Effector CD4-positive, alpha-beta T cell (primary cell): ENCODE measurements around the gene KIAA1614. TPM values are rescaled to one million over a fixed set of nuclear protein-coding genes. Genes with fewer than 3 reads are reported as not detected.

ENCODE experiments used
- DNase-seq: peaks from one replicate; pipeline ENCODE4 v3.0.0-alpha.2; 2020
- total RNA-seq: gene quantifications from one replicate; lab custom pipeline; 2026; lab: John Stamatoyannopoulos, UW

Gene KIAA1614, protein sequence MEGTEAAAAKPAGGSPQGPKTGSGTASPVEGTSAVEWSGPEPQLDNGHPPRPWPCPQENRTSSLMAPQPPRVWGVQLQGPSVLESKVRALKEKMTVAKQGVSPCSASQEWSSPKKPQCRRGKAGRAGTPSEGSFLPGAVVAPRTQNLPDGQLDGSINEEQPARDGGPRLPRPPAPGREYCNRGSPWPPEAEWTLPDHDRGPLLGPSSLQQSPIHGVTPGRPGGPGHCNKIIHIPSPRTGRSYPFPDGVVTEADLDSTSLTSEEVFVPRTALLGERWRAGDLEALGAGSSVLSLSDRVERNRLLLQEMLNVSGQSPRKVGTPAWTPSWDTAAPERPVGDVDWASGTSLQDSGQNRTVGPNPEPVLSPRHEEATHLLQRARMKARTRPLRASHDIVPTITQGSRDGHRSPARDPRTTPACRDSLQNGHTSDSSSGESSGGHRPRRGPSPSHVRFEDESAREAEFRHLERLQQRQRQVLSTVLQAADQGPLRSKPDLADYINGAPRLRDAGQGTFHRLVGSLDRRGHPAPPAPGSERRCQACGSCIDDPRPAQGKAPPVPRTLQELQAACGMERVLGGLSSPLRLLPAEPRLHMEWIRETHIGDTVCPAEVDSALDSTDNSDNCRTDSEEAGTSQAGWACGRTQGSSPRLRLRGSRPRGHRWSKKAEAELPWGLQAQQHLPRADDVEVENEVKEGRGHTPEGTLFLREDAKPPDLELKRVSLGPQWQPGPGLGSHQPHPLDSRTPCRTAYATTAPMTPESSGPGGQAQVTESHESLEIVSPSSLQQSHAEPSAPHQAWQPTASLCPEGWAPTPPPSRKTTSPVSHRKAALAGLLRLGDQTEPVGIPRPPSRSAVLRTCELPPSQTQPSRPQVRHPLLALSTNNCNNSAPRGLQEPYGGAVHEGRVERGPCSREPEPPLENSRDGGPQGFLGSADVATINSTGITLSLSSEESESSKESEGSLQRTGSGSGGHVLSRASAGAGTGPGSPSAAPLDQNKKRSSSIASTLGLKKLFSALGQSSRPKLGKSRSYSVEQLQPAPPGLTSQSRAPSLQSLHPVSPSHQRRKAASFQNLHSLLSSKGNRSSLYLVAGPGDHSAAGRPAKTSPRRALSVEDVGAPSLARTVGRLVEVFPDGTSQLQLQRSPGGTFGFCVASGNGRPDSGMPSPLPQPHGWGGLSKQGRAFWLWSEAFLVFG
- total RNA-seq: not detected

DNA sequence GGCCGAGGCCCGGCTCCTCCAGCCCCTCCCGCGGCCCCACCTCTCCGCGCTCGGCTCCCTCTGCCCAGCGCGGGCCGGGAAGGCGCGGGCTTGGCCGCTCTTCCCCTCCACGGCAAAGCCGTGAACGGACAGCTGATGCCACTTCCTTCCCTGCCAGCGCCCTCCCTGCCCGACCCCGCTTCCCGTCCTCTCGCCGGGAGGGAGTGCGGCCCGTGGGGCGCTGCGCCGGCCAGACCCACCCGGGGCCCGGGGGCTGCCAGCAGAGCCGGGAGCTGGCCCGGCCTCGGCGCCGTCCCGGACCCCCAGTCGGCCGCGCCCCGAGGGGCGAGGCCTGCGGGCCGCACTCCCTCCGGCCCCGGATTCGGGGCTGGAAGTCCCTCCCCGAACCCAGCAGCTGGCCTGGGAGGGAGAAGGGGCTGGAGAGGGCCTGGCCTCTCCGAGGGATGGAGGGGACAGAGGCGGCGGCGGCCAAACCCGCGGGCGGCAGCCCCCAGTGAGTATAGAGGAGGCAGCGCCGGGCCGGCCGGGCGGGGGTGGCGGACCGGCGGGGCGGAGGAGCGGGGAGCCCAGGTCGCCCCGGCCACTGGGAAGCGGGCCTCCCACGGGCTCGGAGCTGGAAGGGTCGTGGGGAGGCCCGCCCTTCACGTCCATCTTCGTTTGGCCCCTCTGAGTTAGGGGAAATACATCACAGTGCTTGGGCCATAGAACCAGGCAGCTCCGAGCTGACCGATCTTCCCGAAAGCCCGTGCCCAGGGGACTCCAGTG, at the start of gene KIAA1614:
Gene KIAA1614 (plus strand): TSS at position 97 of the 765 bp plus-strand sequence. CDS start 347 bp downstream, at position 444.
- DNase-seq: no peak

DNA sequence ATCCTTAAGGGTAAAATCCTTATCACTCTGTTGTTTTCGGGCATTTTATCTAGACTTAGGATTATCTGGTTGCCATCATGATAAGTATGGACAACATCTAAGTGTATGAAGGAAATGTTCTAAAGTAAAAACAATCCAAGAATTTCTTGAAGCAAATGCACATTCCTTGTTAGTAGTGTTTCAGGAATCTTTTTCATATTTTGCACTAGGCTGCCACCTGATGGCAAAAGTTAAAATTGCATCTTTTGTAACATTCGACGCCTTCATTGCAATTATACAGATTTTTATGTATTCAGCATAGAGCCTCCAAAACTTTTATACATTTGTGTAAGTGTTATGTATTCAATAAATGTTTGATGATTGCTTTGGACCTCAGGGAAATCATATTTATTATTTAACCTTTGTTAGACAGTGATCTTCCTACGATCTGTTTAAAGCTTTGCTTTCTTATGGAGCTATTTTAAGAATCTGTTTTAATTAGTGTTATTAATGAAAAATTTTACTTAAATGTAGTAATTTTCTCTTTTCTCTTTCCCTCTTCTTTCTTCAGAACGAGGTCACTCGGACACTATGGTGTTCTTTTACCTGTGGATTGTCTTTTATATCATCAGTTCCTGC, 49.4 kb upstream of the KIAA1614 start:
- peak; percentile 3 for DNase-seq

DNA sequence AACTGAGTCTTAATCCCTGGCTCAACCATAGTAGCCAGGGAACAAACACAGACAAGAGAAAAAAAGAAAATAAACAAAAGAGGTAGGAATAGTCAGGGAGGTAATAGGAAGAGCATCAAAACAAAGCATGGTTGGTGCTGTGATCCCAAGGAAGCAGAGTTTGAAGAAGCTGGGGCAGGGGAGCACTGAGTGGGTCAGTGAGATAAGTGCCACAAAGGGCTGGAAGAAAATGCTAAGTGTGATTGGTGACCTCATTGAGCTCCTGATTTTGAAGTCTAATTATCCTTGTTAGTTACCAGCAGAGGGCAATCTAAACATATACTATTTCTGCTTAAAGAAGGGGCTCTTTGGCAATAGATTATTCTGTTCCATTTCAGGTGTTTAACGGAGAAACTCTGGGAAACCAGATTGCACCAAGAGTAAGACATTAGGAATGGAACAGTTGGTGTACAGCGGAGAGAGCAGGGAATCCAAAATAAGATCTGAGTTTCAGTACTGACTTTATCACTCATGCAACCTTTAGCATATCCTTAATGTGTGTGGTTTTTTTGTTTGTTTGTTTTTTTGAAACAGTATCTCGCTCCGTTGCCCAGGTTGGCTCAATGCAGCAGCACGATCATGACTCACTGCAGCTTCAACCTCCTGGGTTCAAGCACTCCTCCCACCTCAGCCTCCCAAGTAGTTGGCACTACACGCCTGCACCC, 30.7 kb upstream of the KIAA1614 start:
- no peak for DNase-seq

DNA sequence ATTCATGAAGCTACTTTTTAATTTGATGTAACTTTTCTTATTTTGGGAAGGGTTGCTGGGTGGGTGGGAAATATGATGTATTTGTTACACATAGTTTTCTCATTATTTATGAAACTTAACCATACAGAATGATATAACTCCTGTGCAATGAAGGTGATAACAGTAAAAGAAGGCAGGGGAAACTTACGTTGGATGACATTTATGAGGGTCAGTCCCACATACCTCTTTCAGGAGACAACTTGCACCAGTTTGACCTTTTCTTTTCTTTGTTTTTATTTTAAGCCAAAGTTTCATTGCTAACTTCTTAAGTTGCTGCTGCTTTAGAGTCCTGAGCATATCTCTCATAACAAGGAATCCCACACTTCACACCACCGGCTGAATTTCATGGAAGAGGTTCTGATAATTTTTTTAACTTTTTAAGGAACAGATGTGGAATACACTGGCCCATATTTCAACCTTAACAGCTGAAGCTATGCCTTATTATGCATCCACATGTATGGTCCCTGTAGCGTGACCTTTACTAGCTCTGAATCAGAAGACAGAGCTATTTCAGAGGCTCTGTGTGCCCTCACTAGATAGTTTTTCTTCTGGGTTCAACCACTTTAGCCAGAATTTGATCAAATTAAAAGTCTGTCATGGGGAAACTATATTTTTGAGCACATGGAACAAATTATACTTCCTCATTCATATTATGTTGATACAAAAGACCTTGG, 28.0 kb upstream of the KIAA1614 start:
- no peak for DNase-seq

DNA sequence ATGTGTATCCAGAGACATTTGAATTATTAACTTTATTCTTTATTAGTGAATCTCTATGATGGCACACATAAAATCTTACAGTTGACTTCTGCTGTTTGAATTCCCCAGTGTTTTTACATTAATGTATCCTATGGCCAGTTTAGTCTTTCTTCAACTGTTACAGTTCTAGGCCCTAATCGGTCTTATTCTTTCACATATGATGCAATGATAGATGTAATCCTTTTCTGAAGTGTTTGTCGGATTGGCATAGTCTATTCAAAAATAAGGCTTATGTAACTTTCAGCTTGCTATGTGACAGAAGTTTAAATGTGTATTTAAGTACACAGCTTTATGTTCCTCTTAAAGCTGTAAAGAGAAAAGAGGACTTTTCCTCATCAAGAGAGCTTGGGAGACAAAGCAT, 26.4 kb upstream of the KIAA1614 start:
- DNase-seq: no peak

DNA sequence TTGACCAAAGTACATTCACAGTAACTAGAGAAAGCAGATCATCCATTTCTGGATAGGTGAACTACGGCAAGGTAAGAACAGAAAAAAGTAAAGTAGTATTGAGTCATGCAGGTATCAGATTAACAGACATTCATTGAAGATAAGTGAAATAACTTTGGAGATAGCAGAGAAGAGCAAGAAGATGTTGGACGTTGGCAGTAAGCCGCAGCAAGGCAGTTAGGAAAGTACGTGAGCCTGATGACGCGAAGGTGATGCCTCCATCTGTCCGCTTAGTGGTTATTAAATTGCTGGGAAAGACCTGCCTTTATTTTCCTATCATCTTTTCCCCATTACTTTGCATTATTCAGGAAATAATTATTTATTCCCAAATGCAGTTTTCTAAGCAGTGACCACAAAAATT, 24.9 kb upstream of the KIAA1614 start:
- DNase-seq: no peak

DNA sequence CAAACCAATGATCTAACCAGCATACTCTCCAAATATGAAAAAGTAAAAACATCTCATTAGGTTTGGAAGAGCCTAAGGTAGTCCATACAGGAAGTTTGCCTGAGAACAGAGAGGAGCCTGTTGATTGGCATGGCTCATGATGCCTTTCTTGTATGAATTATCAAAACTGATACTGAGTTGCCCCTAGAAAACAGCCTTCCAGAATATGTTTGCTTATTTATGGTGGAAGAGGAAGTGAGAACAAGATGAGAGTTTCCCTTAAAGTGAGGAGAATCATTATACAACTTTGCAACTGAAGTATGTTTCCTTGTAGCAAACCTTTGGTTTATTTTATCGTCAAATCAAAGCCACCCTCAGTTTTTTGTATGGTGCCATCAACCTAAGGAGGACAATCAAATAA, 23.8 kb upstream of the KIAA1614 start:
- DNase-seq: no peak

DNA sequence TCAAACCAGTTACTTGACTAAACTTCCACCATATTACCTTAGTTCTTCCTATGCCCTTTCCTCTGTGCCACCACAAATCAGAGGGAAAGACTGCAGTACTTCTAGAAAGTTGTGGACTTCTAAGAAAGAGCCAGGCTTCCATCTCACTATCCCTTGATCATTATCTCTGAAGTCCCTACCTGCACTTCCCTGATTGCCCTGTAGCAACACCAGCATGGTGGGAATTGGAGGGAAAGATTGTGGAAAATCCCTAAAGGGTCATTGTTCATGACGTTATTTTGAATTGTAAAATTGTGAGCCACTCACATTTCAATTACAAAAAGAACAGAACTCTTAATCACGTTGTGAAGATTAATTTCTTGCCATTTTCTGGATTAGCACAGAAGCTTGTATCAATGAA, 23.4 kb upstream of the KIAA1614 start:
- no peak for DNase-seq

DNA sequence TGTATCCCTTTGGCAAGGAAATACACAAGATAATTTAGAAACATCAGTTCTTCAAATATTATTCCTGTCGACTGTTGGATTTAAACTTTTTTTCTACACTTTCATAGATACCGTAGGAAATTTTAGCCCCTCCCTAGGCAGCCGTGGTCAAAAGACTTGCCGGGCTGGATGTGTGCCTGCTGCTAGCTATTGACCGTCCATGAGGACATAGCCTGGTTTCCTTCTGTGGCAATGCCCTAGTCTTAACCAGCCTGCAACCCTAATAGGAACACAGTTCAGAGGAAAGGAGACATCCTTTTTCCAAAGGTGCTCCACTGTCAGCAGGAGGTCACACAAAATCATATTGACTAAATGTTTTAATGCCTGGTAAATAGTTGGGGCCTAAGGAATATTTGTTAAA, 20.4 kb upstream of the KIAA1614 start:
- DNase-seq: no peak

DNA sequence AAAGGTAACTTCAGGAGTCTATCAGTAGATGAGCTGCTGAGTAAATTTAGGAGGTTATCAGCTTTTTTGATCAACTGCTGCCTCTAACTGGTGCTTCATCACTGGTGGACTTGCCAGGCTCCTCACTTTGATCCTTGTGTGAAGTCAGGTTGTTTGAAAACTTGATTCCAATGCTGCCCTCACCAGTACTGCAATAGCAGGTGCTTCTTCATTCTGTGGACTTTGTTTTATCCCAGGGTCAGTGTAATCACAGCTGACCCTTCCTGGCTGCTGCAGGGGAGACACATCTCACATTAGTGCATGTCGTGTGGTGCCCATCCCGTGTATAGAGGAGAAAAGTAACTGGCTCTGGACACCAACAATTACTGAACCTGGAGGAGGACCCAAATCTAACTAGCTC, 20.0 kb upstream of the KIAA1614 start:
- no peak for DNase-seq

DNA sequence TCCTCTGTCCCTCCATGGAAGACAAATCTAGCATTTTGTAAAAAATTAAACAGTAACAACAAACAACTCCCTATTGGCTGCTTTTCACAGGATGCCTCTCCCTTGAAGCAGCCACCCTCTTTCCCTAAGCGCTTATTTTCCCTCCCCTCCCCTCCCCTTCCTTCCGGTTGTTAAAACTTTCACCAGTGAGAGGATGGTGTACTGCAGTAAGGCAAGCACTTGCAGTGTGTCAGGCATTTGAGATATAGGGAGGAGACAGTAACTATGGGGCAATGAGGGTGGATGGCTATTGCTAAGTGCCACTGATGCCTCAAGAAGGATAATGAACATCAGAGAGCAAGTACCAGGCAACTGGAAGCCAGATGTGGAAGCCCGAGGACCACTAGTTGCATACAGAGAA, 19.1 kb upstream of the KIAA1614 start:
- DNase-seq: no peak

DNA sequence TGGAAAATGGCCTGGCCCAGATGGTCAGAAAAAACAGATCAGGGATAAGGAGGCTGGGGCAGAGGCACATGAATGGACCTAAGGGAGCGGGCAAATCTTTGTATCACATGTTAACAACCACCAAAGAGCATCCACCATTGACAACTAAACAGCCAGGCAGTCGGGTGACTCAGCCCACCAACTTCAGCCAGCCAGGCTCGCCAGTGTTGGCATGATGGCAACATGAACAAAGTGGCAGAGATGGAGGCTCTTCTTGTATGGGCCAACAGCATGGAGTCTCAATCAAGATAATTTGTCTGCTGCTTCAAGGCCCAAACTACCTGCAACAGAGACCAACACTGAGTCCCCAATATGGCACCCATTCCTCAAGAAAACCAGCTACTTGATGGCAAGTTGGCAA, 16.5 kb upstream of the KIAA1614 start:
- no peak for DNase-seq

DNA sequence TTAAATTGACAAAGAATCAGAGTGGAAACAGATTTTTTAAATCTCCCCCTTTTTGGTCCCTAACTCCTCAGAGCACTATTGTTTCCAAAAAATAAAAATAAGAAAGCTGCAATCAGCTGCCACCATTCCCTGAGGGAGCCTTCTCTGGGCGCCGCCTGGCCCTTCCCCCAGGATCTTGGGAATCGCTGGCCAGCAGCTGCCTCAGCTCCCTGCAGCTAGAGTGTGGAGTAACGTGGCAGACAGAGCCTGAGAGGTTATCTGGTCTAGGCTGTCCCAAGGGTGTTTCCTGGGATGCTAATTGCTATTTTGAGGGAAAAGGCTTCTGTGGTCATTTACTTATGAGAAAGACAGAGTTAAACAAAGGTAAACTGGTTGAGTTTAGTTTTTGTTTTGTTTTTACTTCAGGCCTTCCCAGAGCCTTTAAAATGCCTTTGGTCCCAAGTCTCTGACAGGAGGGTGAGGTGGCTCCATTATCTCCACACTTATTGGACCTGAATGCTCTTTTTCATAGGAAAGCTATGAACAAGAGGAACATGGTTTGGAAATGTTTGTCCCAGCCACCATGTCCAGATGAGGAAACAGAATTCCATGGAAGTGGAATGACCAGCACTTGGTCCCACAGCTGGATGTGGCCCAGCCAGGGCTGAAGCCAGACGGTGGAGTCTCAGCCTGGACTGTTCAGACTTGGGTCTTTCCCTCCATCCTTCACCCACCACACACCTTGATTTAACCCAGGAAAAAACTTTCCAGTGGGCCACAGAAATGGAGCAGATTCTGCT, 14.1 kb upstream of the KIAA1614 start:
- no peak for DNase-seq

DNA sequence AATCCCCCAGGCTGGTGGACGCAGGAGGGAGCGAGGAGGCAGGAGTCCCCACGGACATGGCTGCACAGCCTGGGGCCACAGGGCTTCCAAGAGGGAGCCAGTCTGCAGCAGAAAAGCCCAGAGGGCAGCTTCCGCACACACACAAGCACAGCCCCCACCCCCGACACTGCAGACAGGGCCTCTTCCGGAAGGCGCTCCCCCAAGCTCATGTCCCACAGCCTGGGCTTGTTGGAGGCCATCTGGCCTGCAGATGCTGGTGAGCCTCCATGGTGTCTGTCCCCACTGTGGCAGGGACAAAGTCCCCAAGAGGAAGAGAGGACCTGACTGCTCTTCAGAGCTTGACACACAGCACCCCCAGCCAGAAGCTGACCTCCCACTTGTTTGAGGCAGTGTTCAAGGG, 13.4 kb upstream of the KIAA1614 start:
- no peak for DNase-seq

DNA sequence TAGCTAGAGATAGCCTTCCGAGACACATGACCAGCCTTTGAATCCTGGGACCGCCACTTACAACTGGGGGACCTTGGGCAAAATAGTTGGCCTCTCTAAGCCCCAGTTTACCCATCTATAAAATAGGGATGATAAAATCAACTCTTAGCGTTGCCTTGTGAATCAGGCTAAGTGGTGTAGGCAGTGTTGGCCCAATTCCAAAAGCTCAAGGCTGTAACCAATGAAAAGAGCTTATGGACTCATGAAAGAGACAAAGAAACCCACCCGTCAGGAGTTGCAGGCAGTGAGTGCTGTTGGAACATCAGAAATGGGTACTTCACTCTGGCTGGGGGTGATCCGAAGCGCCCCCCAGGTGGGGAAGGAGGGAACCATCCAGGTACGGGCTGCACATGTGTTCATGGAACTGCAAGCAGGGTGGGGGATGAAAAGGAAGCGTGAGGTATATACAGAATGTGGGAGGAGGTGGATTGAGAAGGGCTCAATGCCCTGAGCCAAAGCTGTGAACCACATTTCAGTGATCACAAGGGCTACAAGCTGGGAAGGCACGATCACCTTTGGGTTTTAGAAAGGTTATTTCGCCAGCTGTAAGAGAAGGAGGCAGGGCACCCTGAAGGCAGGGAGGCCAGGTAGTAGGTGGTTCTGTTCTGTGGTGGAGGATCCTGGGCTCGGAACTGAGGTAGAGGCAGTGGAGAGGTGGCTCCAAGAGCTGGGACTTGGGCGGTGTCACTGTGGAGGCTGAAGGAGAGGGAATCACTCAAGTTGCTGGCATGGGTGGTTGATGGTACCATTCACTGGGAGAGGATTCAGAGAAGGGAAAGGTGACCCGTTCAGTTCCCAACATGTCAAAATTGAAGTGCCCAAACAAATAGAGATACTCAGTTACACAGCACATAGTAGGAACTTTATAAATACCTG, 11.4 kb upstream of the KIAA1614 start:
- DNase-seq: no peak

DNA sequence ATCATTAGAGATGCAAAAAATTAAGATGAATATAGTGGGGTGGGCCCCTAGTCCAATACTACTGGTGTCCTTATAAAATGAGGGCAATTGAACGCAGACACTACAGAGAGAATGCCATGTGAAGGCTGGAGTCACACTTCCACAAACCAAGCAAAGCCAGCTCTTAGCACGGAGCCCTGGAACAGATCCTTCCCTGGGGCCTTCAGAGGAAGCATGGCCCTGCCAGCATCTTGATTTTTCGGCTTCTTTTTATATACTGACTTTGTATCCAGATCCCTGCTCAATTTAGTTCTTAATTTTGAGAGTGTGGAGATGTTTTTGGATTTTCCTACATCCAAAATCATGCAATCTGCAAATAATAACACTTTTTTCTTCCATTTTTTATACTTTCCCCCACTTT, 10.2 kb upstream of the KIAA1614 start:
- DNase-seq: no peak

DNA sequence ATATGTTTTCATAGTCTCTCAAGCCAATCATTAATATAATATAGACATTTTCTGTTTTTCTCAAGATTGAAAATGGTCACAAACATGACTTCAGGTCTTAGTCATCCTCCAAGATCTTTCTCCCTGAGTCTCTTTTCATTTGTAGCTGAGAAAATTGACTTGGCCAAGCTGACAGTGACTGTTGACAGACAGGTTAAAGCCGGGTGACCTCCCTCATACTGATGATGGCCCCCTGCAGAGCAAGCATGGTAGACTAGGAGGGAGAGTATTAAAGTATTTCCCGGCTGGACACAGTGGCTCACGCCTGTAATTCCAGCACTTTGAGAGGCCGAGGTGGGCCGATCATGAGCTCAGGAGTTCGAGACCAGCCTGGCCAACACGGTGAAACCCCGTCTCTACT, 6.8 kb upstream of the KIAA1614 start:
- no peak for DNase-seq

DNA sequence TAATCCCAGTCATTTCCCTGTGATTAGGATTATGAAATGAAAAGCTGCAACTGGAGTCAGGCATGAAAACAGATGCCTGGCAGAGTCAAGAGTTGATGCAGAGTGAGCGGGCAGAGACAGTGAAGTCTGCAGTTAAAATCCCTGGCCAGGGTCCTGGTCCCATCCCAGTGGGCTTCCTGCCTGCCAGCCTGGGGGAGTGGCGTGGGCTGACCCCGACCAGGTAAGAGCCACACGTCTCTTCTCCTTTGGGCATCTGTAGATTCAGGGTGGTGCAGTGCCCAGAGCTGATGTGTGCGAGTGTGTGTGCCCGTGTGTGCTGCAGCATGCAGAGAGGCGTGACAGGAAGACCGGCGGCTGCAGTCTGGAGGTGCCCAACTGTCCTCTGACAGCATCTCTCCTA, 6.2 kb upstream of the KIAA1614 start:
- no peak for DNase-seq
